ENCODE measurements around the gene SNX25. TPM values are rescaled to one million over a fixed set of nuclear protein-coding genes. Genes with fewer than 3 reads are reported as not detected.
"Not testable (repeated sequence)": the region's sequence is repeated elsewhere in the genome, so short reads cannot be mapped to it uniquely, and the experiment has no call there.

SNX25 gene
- total RNA-seq, 2 donors from 2014 or later: 20.6 to 30.6 TPM

- Mint-ChIP-seq H3K36me3 (no peaks in the 10 kb centered on the region), H3K4me3 (no peak overlapping the region), H3K4me1 (ENCODE audit: low read depth in 2 of 2) (peaks cover 0 to 5% of the 10 kb centered on the region in 2 donors), H3K9me3 (no peaks in the 10 kb centered on the region), H3K27me3 (no peaks in the 10 kb centered on the region), H3K27ac (no peak overlapping the region)
- no peak for ATAC-seq
- DNase-seq (ENCODE audit: low spot score): no peak
Observed at GRCh38 chr4:185298728-185299430, 89.5 kb downstream of the SNX25 start.

GRCh38 chr4:185304541-185304940, 95.1 kb downstream of the SNX25 start:
- no peaks in the 10 kb centered on the region for H3K27me3 Mint-ChIP-seq
- no peak overlapping the region for H3K4me3 Mint-ChIP-seq
- peaks cover under 1% of the 10 kb centered on the region for H3K36me3 Mint-ChIP-seq
- no peak overlapping the region for H3K27ac Mint-ChIP-seq
- H3K9me3 Mint-ChIP-seq: no peaks in the 10 kb centered on the region
- DNase-seq (ENCODE audit: low spot score) (no peak), ATAC-seq (no peak)
- peaks cover under 1 to 3% of the 10 kb centered on the region in 2 donors for H3K4me1 Mint-ChIP-seq (ENCODE audit: low read depth in 2 of 2)

GRCh38 chr4:185304944-185305690, 95.7 kb downstream of the SNX25 start:
- H3K27ac Mint-ChIP-seq: no peak overlapping the region
- H3K4me3 Mint-ChIP-seq: no peak overlapping the region
- no peaks in the 10 kb centered on the region for H3K27me3 Mint-ChIP-seq
- H3K36me3 Mint-ChIP-seq: peaks cover 6% of the 10 kb centered on the region
- H3K9me3 Mint-ChIP-seq: no peaks in the 10 kb centered on the region
- peaks cover 3 to 6% of the 10 kb centered on the region in 2 donors for H3K4me1 Mint-ChIP-seq (ENCODE audit: low read depth in 2 of 2)
- ATAC-seq (peak in 1 of 2 donors; percentile 17), DNase-seq (ENCODE audit: low spot score) (no peak)

GRCh38 chr4:185305979-185306442, 96.6 kb downstream of the SNX25 start:
- peaks cover 3 to 7% of the 10 kb centered on the region in 2 donors for H3K4me1 Mint-ChIP-seq (ENCODE audit: low read depth in 2 of 2)
- no peaks in the 10 kb centered on the region for H3K9me3 Mint-ChIP-seq
- no peak for DNase-seq (ENCODE audit: low spot score)
- H3K27ac Mint-ChIP-seq: no peak overlapping the region
- peaks cover 8% of the 10 kb centered on the region for H3K36me3 Mint-ChIP-seq
- no peaks in the 10 kb centered on the region for H3K27me3 Mint-ChIP-seq
- no peak overlapping the region for H3K4me3 Mint-ChIP-seq
- no peak for ATAC-seq

GRCh38 chr4:185307136-185307950, 97.9 kb downstream of the SNX25 start:
- ATAC-seq (peak in 1 of 2 donors; percentile 6), DNase-seq (ENCODE audit: low spot score) (no peak)
- H3K36me3 Mint-ChIP-seq: peaks cover 16% of the 10 kb centered on the region
- no peaks in the 10 kb centered on the region for H3K27me3 Mint-ChIP-seq
- H3K9me3 Mint-ChIP-seq: no peaks in the 10 kb centered on the region
- H3K4me1 Mint-ChIP-seq (ENCODE audit: low read depth in 2 of 2): peaks cover 3 to 7% of the 10 kb centered on the region in 2 donors
- H3K27ac Mint-ChIP-seq: no peak overlapping the region
- no peak overlapping the region for H3K4me3 Mint-ChIP-seq

GRCh38 chr4:185309770-185310169, 100.4 kb downstream of the SNX25 start:
- no peaks in the 10 kb centered on the region for H3K9me3 Mint-ChIP-seq
- H3K4me3 Mint-ChIP-seq: no peak overlapping the region
- H3K27ac Mint-ChIP-seq: no peak overlapping the region
- DNase-seq (ENCODE audit: low spot score) (no peak), ATAC-seq (no peak)
- H3K4me1 Mint-ChIP-seq (ENCODE audit: low read depth in 2 of 2): peaks cover 1 to 7% of the 10 kb centered on the region in 2 donors
- H3K27me3 Mint-ChIP-seq: no peaks in the 10 kb centered on the region
- H3K36me3 Mint-ChIP-seq: peaks cover 34% of the 10 kb centered on the region

- no peak overlapping the region for H3K27ac Mint-ChIP-seq
Observed at GRCh38 chr4:185311113-185311888, 101.9 kb downstream of the SNX25 start.

GRCh38 chr4:185312699-185313098, 103.3 kb downstream of the SNX25 start:
- DNase-seq (ENCODE audit: low spot score) (no peak), ATAC-seq (no peak)
- no peaks in the 10 kb centered on the region for H3K27me3 Mint-ChIP-seq
- no peak overlapping the region for H3K4me3 Mint-ChIP-seq
- no peaks in the 10 kb centered on the region for H3K9me3 Mint-ChIP-seq
- no peak overlapping the region for H3K27ac Mint-ChIP-seq
- H3K4me1 Mint-ChIP-seq (ENCODE audit: low read depth in 2 of 2): peaks cover 2 to 7% of the 10 kb centered on the region in 2 donors
- peaks cover 47% of the 10 kb centered on the region for H3K36me3 Mint-ChIP-seq

More at GRCh38 chr4:185311113-185311888, 101.9 kb downstream of the SNX25 start:
- H3K9me3 Mint-ChIP-seq: no peaks in the 10 kb centered on the region
- no peaks in the 10 kb centered on the region for H3K27me3 Mint-ChIP-seq
- peaks cover 37% of the 10 kb centered on the region for H3K36me3 Mint-ChIP-seq
- ATAC-seq (no peak), DNase-seq (ENCODE audit: low spot score) (no peak)
- peaks cover 0 to 7% of the 10 kb centered on the region in 2 donors for H3K4me1 Mint-ChIP-seq (ENCODE audit: low read depth in 2 of 2)
- no peak overlapping the region for H3K4me3 Mint-ChIP-seq

- peaks cover 37% of the 10 kb centered on the region for H3K36me3 Mint-ChIP-seq
- H3K4me3 Mint-ChIP-seq; H3K27me3 Mint-ChIP-seq; H3K4me1 Mint-ChIP-seq (ENCODE audit: low read depth in 2 of 2); ATAC-seq; H3K27ac Mint-ChIP-seq; DNase-seq (ENCODE audit: low spot score); H3K9me3 Mint-ChIP-seq: not testable (repeated sequence)
Observed at GRCh38 chr4:185317462-185317861, 108.1 kb downstream of the SNX25 start.

- Mint-ChIP-seq H3K27ac (no peak overlapping the region), H3K9me3 (no peaks in the 10 kb centered on the region), H3K4me1 (ENCODE audit: low read depth in 2 of 2) (peaks cover 7% of the 10 kb centered on the region in 2 donors), H3K27me3 (no peaks in the 10 kb centered on the region), H3K4me3 (no peak overlapping the region), H3K36me3 (peaks cover 35% of the 10 kb centered on the region)
- ATAC-seq (no peak), DNase-seq (ENCODE audit: low spot score) (no peak)
Observed at GRCh38 chr4:185317880-185318279, 108.5 kb downstream of the SNX25 start.

GRCh38 chr4:185318679-185319078, 109.3 kb downstream of the SNX25 start:
- H3K27ac Mint-ChIP-seq: no peak overlapping the region
- H3K36me3 Mint-ChIP-seq: peaks cover 27% of the 10 kb centered on the region
- ATAC-seq: no peak

GRCh38 chr4:185322803-185323202, 113.4 kb downstream of the SNX25 start:
- no peak overlapping the region for H3K27ac Mint-ChIP-seq
- H3K36me3 Mint-ChIP-seq: peaks cover 6% of the 10 kb centered on the region
- H3K9me3 Mint-ChIP-seq: no peaks in the 10 kb centered on the region
- no peak for DNase-seq (ENCODE audit: low spot score)
- H3K4me3 Mint-ChIP-seq: no peak overlapping the region
- no peak for ATAC-seq
- peaks cover 4 to 7% of the 10 kb centered on the region in 2 donors for H3K4me1 Mint-ChIP-seq (ENCODE audit: low read depth in 2 of 2)
- H3K27me3 Mint-ChIP-seq: no peaks in the 10 kb centered on the region

More at GRCh38 chr4:185318679-185319078, 109.3 kb downstream of the SNX25 start:
- Mint-ChIP-seq H3K27me3 (no peaks in the 10 kb centered on the region), H3K4me1 (ENCODE audit: low read depth in 2 of 2) (peaks cover 7% of the 10 kb centered on the region in 2 donors), H3K4me3 (peak overlapping the region; percentile 34), H3K9me3 (no peaks in the 10 kb centered on the region)
- DNase-seq (ENCODE audit: low spot score): no peak

- no peaks in the 10 kb centered on the region for H3K27me3 Mint-ChIP-seq
- H3K9me3 Mint-ChIP-seq: no peaks in the 10 kb centered on the region
- no peak overlapping the region for H3K27ac Mint-ChIP-seq
- peaks cover 6% of the 10 kb centered on the region for H3K36me3 Mint-ChIP-seq
- peaks cover 0 to 3% of the 10 kb centered on the region in 2 donors for H3K4me1 Mint-ChIP-seq (ENCODE audit: low read depth in 2 of 2)
- ATAC-seq (no peak), DNase-seq (ENCODE audit: low spot score) (no peak)
- no peak overlapping the region for H3K4me3 Mint-ChIP-seq
Observed at GRCh38 chr4:185323606-185324005, 114.2 kb downstream of the SNX25 start.
